ENCODE data around the gene VGF.

Gene VGF

DNA sequence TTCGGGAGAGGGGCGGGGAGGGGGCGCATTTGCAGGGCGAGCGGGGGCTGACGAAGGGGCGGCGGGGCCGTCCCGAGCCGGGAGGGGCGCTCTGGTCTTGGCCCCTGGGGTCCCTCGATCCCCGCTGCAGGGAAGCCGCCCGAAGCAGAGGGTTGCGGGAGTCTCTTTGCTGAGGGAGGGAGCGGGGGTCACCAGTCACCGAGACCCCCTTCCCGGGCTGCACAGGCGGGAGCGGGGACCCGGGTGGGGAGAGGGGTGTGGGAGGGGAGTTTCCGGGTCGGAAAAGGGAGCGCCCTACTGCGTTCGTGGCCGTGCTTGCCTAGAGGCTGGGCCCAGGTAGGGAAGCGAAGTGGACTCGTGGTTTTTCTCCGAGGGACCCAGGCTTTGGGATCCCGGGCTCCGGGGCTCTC, 10.7 kb downstream of the VGF start:
- Histone ChIP-seq H3K4me1 (ENCODE audit: insufficient read depth, low read length) (peaks cover 23% of the 10 kb centered on the region; the same call in 1 of the 2 replicates), H3K27ac (ENCODE audit: low read depth, low read length) (peak overlapping the region; percentile 81), H3K36me3 (ENCODE audit: insufficient read depth, low read length) (peaks cover 7% of the 10 kb centered on the region; the same call in 1 of the 2 replicates), H3K27me3 (ENCODE audit: insufficient read depth, low read length) (0 out of 2 replicates have a peak, but pooled peaks cover 3% of the 10 kb centered on the region), H3K4me3 (ENCODE audit: low read length) (peak overlapping the region; percentile 85), H3K9me3 (ENCODE audit: insufficient read depth, low read depth, low read length) (no peaks in the 10 kb centered on the region), H3K9ac (ENCODE audit: low read depth, low read length) (peak overlapping the region; percentile 76)
- under 1% methylated on average over 34 of the region's 34 CpGs for WGBS

- Histone ChIP-seq H3K4me3 (ENCODE audit: low read length) (peak within 1 kb of the TSS; percentile 85), H3K9me3 (ENCODE audit: insufficient read depth, low read depth, low read length) (no peaks in the 10 kb centered on the region), H3K27me3 (ENCODE audit: insufficient read depth, low read length) (0 out of 2 replicates have a peak, but pooled peaks cover 3% of the 10 kb centered on the region), H3K4me1 (ENCODE audit: insufficient read depth, low read length) (peaks cover 20% of the 10 kb centered on the region; the same call in 1 of the 2 replicates), H3K36me3 (ENCODE audit: insufficient read depth, low read length) (peaks cover 7% of the 10 kb centered on the region; the same call in 1 of the 2 replicates), H3K27ac (ENCODE audit: low read depth, low read length) (peak within 1 kb of the TSS; percentile 81), H3K9ac (ENCODE audit: low read depth, low read length) (peak within 1 kb of the TSS; percentile 76)
- 3% methylated on average over 49 of the region's 51 CpGs for WGBS
Observed at GRCh38 chr7:101153969-101154692, 11.2 kb downstream of the VGF start, which contains the start of gene AP1S1. Gene AP1S1, plus strand, starts transcription at chr7:101154476. Its CDS starts 39 bp downstream, at chr7:101154515.

GRCh38 chr7:101151908-101152651, 13.3 kb downstream of the VGF start:
- 84% methylated on average over 2 of the region's 2 CpGs for WGBS
- H3K27ac ChIP-seq (ENCODE audit: low read depth, low read length): no peak overlapping the region
- peaks cover 15% of the 10 kb centered on the region; the same call in 1 of the 2 replicates for H3K4me1 ChIP-seq (ENCODE audit: insufficient read depth, low read length)
- H3K9me3 ChIP-seq (ENCODE audit: insufficient read depth, low read depth, low read length): no peaks in the 10 kb centered on the region
- H3K4me3 ChIP-seq (ENCODE audit: low read length): no peak overlapping the region
- no peaks in the 10 kb centered on the region for H3K36me3 ChIP-seq (ENCODE audit: insufficient read depth, low read length)
- H3K27me3 ChIP-seq (ENCODE audit: insufficient read depth, low read length): 0 out of 2 replicates have a peak, but pooled peaks cover 3% of the 10 kb centered on the region
- no peak overlapping the region for H3K9ac ChIP-seq (ENCODE audit: low read depth, low read length)

DNA sequence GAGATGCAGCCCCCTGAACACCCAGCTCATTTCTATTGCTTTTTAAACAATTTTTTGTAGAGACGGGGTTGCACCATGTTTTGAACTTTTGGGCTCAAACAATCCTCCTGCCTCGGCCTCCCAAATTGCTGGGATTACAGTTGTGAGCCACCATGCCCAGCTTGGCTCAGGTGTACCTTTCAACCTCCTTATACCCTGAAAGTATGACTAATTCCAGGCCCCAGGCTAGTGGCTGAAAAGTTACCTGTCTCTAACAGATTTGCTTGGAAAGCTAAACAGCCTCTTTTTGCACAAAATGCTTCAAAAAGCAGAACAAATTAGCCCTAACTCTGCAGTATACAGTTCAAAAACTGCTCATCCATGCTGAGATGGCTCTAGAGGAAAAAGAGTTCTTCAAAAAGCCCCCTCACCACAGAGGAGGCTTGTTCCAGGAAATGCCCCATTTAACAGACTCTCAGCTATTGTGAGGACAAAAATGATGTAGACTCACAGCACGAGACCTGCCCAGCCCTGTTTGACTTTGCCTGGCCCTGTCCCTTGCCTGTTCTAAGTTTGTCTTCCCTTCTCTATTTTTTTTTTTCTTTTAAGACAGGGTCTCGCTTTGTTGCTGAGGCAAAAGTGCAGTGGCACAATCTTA, 24.5 kb downstream of the VGF start:
- Histone ChIP-seq H3K9ac (ENCODE audit: low read depth, low read length) (no peak overlapping the region), H3K4me3 (ENCODE audit: low read length) (no peak overlapping the region), H3K9me3 (ENCODE audit: insufficient read depth, low read depth, low read length) (no peaks in the 10 kb centered on the region), H3K36me3 (ENCODE audit: insufficient read depth, low read length) (peaks cover 7% of the 10 kb centered on the region; the same call in 1 of the 2 replicates), H3K27ac (ENCODE audit: low read depth, low read length) (peak overlapping the region; percentile 45; the same call in 1 of the 2 replicates), H3K4me1 (ENCODE audit: insufficient read depth, low read length) (peaks cover 16% of the 10 kb centered on the region), H3K27me3 (ENCODE audit: insufficient read depth, low read length) (no peaks in the 10 kb centered on the region)
- WGBS: 85% methylated on average over 4 of the region's 4 CpGs

DNA sequence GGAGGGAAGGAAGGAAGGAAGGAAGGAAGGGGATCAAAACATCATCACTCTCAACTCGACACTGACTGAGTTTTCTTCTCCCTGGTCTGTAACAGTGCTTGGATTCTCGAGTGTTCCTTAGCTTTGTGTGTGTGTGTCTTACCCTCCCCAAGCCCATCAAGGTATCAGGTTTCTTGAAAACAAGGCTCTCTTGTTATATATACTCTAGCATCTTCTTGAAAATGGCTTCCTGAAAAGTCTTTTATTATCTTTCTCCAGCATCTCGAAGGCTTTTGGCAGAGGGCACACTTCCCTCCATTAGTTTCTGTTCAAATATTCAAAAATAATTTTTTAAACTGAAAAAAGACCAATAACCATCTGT, 25.1 kb downstream of the VGF start:
- H3K27me3 ChIP-seq (ENCODE audit: insufficient read depth, low read length): no peaks in the 10 kb centered on the region
- 81% methylated on average over 2 of the region's 3 CpGs for WGBS
- no peaks in the 10 kb centered on the region for H3K9me3 ChIP-seq (ENCODE audit: insufficient read depth, low read depth, low read length)
- no peak overlapping the region for H3K27ac ChIP-seq (ENCODE audit: low read depth, low read length)
- no peak overlapping the region for H3K9ac ChIP-seq (ENCODE audit: low read depth, low read length)
- H3K4me1 ChIP-seq (ENCODE audit: insufficient read depth, low read length): peaks cover 16% of the 10 kb centered on the region
- H3K4me3 ChIP-seq (ENCODE audit: low read length): no peak overlapping the region
- H3K36me3 ChIP-seq (ENCODE audit: insufficient read depth, low read length): peaks cover 7% of the 10 kb centered on the region; the same call in 1 of the 2 replicates

DNA sequence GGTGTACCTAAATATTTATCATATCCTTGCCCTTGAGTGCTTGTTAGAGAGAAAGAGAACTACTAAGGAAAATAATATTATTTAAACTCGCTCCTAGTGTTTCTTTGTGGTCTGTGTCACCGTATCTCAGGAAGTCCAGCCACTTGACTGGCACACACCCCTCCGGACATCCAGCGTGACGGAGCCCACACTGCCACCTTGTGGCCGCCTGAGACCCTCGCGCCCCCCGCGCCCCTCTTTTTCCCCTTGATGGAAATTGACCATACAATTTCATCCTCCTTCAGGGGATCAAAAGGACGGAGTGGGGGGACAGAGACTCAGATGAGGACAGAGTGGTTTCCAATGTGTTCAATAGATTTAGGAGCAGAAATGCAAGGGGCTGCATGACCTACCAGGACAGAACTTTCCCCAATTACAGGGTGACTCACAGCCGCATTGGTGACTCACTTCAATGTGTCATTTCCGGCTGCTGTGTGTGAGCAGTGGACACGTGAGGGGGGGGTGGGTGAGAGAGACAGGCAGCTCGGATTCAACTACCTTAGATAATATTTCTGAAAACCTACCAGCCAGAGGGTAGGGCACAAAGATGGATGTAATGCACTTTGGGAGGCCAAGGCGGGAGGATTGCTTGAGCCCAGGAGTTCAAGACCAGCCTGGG, 27.0 kb downstream of the VGF start:
- peak overlapping the region; percentile 25; the same call in 1 of the 2 replicates for H3K4me3 ChIP-seq (ENCODE audit: low read length)
- peak overlapping the region; percentile 79 for H3K27ac ChIP-seq (ENCODE audit: low read depth, low read length)
- WGBS: 18% methylated on average over 9 of the region's 16 CpGs
- H3K36me3 ChIP-seq (ENCODE audit: insufficient read depth, low read length): peaks cover 7% of the 10 kb centered on the region; the same call in 1 of the 2 replicates
- H3K27me3 ChIP-seq (ENCODE audit: insufficient read depth, low read length): no peaks in the 10 kb centered on the region
- H3K9ac ChIP-seq (ENCODE audit: low read depth, low read length): peak overlapping the region; percentile 59
- no peaks in the 10 kb centered on the region for H3K9me3 ChIP-seq (ENCODE audit: insufficient read depth, low read depth, low read length)
- peaks cover 29% of the 10 kb centered on the region for H3K4me1 ChIP-seq (ENCODE audit: insufficient read depth, low read length)

- Histone ChIP-seq H3K9me3 (ENCODE audit: insufficient read depth, low read depth, low read length) (no peaks in the 10 kb centered on the region), H3K36me3 (ENCODE audit: insufficient read depth, low read length) (peaks cover 8% of the 10 kb centered on the region; the same call in 1 of the 2 replicates), H3K4me3 (ENCODE audit: low read length) (no peak overlapping the region), H3K9ac (ENCODE audit: low read depth, low read length) (peak overlapping the region; percentile 59; the same call in 1 of the 2 replicates), H3K27me3 (ENCODE audit: insufficient read depth, low read length) (no peaks in the 10 kb centered on the region), H3K27ac (ENCODE audit: low read depth, low read length) (peak overlapping the region; percentile 79), H3K4me1 (ENCODE audit: insufficient read depth, low read length) (peaks cover 29% of the 10 kb centered on the region)
- 85% methylated on average over 8 of the region's 9 CpGs for WGBS
Observed at GRCh38 chr7:101137651-101138212, 27.6 kb downstream of the VGF start.

DNA sequence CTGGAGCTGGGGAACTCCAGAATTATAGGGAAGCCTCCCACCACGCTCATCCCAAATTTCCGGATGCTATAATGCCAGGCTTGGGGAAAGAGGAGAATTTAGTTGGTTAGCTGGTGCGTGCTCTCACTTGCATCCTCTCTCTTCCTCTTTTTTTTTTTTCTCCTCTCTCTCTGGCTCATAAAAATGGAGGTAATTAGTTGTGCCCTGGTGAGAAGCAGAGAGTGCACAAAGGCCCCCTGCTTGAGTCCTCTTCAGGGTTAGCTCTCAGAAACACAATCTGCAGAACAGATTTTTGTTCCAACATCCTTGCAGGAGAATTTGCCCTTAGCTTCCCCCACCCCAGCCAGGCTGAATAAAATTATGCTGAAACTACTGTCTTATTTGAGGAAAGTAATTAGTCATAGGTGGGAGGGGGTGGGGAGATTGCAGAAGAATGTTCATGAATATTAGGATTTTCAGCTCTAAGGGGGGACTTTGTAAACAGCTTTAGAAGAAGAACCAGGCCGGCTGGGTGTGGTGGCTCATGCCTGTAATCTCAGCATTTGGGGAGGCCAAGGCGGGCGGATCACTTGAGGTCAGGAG, 30.9 kb downstream of the VGF start:
- H3K36me3 ChIP-seq (ENCODE audit: insufficient read depth, low read length): peaks cover 20% of the 10 kb centered on the region; the same call in 1 of the 2 replicates
- H3K9ac ChIP-seq (ENCODE audit: low read depth, low read length): peak overlapping the region; percentile 31; the same call in 1 of the 2 replicates
- WGBS: 73% methylated on average over 5 of the region's 6 CpGs
- H3K4me1 ChIP-seq (ENCODE audit: insufficient read depth, low read length): peaks cover 20% of the 10 kb centered on the region
- no peaks in the 10 kb centered on the region for H3K9me3 ChIP-seq (ENCODE audit: insufficient read depth, low read depth, low read length)
- peak overlapping the region; percentile 68 for H3K27ac ChIP-seq (ENCODE audit: low read depth, low read length)
- no peaks in the 10 kb centered on the region for H3K27me3 ChIP-seq (ENCODE audit: insufficient read depth, low read length)
- no peak overlapping the region for H3K4me3 ChIP-seq (ENCODE audit: low read length)

DNA sequence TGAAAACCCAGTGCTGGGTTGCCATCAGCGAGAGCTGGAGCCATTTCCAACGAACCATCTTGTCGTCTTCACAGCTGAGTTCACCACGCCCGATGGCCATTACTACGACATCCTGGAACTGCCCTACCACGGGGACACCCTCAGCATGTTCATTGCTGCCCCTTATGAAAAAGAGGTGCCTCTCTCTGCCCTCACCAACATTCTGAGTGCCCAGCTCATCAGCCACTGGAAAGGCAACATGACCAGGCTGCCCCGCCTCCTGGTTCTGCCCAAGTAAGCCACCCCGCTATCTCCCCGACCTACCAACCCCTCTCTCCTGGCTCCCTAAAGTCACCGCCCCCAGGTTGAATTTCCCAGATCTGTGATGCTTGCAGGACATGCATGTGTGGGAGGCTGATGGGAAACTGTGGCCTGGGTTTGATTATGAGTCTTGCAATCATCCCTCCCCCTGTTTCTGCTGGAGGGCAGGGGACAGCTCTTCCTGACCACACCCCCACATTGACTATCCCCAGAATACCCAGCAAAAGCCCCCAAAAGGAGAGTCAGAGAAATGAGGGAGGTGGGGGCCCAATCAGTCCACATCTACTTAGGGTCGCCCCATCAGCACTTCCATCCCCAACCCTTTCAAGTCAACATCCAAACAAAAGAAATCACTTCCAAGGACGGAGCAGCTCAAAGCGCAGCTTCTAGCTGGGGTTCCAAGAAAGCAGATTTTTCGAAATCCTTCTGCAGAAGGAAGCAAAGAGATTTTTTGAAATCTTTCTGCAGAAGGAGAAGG, 31.6 kb downstream of the VGF start:
- Histone ChIP-seq H3K4me3 (ENCODE audit: low read length) (no peak overlapping the region), H3K9me3 (ENCODE audit: insufficient read depth, low read depth, low read length) (no peaks in the 10 kb centered on the region), H3K9ac (ENCODE audit: low read depth, low read length) (peak overlapping the region; percentile 31; the same call in 1 of the 2 replicates), H3K27ac (ENCODE audit: low read depth, low read length) (peak overlapping the region; percentile 68), H3K36me3 (ENCODE audit: insufficient read depth, low read length) (peaks cover 20% of the 10 kb centered on the region; the same call in 1 of the 2 replicates), H3K4me1 (ENCODE audit: insufficient read depth, low read length) (peaks cover 20% of the 10 kb centered on the region), H3K27me3 (ENCODE audit: insufficient read depth, low read length) (no peaks in the 10 kb centered on the region)
- 84% methylated on average over 14 of the region's 15 CpGs for WGBS
